ENCODE results near the gene SSTR4.

Gene SSTR4

GRCh38 chr20:23039136-23039875, 4.2 kb downstream of the SSTR4 start (continued):
- no peak for TF ChIP-seq TOX (CRISPR knock-in tag; IDR thresholded peaks at IDR 0.05; ENCODE audit: borderline replicate concordance)
- no peak for TF ChIP-seq OSR1 (CRISPR knock-in tag; IDR thresholded peaks at IDR 0.05)
- TF ChIP-seq TCF4 (CRISPR knock-in tag; IDR thresholded peaks at IDR 0.05; ENCODE audit: borderline replicate concordance), result no peak
- TF ChIP-seq ISL1 (CRISPR knock-in tag; IDR thresholded peaks at IDR 0.05), result no peak
- no peak for TF ChIP-seq CSDC2 (CRISPR knock-in tag; IDR thresholded peaks at IDR 0.05)
- TF ChIP-seq RARB (CRISPR knock-in tag; IDR thresholded peaks at IDR 0.05), result no peak
- TF ChIP-seq ZNF565 (CRISPR knock-in tag; conservative IDR thresholded peaks at IDR 0.05; ENCODE audit: low read depth), result no peak

GRCh38 chr20:23039885-23040508, 4.9 kb downstream of the SSTR4 start:
- no peak for TF ChIP-seq ZNF8 (CRISPR knock-in tag; IDR thresholded peaks at IDR 0.05)
- TF ChIP-seq ESRRG (CRISPR knock-in tag; IDR thresholded peaks at IDR 0.05), result no peak
- TF ChIP-seq SNAI2 (CRISPR knock-in tag; IDR thresholded peaks at IDR 0.05), result no peak
- no peak for TF ChIP-seq PPARA (CRISPR knock-in tag; IDR thresholded peaks at IDR 0.05; ENCODE audit: borderline replicate concordance)
- no peak for TF ChIP-seq ZC3H10 (CRISPR knock-in tag; IDR thresholded peaks at IDR 0.05)
- no peak for TF ChIP-seq ZFP3 (CRISPR knock-in tag; IDR thresholded peaks at IDR 0.05)
- no peak for TF ChIP-seq POU6F1 (CRISPR knock-in tag; IDR thresholded peaks at IDR 0.05; ENCODE audit: borderline replicate concordance, low read depth)
- TF ChIP-seq OSR1 (CRISPR knock-in tag; IDR thresholded peaks at IDR 0.05), result no peak
- TF ChIP-seq GLIS3 (CRISPR knock-in tag; IDR thresholded peaks at IDR 0.05), result no peak
- TF ChIP-seq CSDC2 (CRISPR knock-in tag; IDR thresholded peaks at IDR 0.05), result no peak
- TF ChIP-seq ZNF70 (CRISPR knock-in tag; IDR thresholded peaks at IDR 0.05), result no peak
- TF ChIP-seq TOX (CRISPR knock-in tag; IDR thresholded peaks at IDR 0.05; ENCODE audit: borderline replicate concordance), result no peak
- TF ChIP-seq RARB (CRISPR knock-in tag; IDR thresholded peaks at IDR 0.05), result no peak
- ATAC-seq, result no peak

GRCh38 chr20:23042270-23042669, 7.2 kb downstream of the SSTR4 start:
- TF ChIP-seq TCF4 (CRISPR knock-in tag; IDR thresholded peaks at IDR 0.05; ENCODE audit: borderline replicate concordance) (no peak), PATZ1 (CRISPR knock-in tag; IDR thresholded peaks at IDR 0.05; ENCODE audit: borderline replicate concordance) (no peak), ZFP30 (CRISPR knock-in tag; IDR thresholded peaks at IDR 0.05) (no peak), ESRRG (CRISPR knock-in tag; IDR thresholded peaks at IDR 0.05) (no peak), ZNF8 (CRISPR knock-in tag; IDR thresholded peaks at IDR 0.05) (no peak), ZNF70 (CRISPR knock-in tag; IDR thresholded peaks at IDR 0.05) (no peak), RARB (CRISPR knock-in tag; IDR thresholded peaks at IDR 0.05) (no peak), SNAI2 (CRISPR knock-in tag; IDR thresholded peaks at IDR 0.05) (no peak), TOX (CRISPR knock-in tag; IDR thresholded peaks at IDR 0.05; ENCODE audit: borderline replicate concordance) (no peak), OSR1 (CRISPR knock-in tag; IDR thresholded peaks at IDR 0.05) (no peak), CSDC2 (CRISPR knock-in tag; IDR thresholded peaks at IDR 0.05) (no peak), GLIS3 (CRISPR knock-in tag; IDR thresholded peaks at IDR 0.05) (no peak), BACH2 (CRISPR knock-in tag; IDR thresholded peaks at IDR 0.05; ENCODE audit: borderline replicate concordance) (no peak), PPARA (CRISPR knock-in tag; IDR thresholded peaks at IDR 0.05; ENCODE audit: borderline replicate concordance) (no peak), ARNTL (CRISPR knock-in tag; IDR thresholded peaks at IDR 0.05; ENCODE audit: borderline replicate concordance, low read depth) (no peak), CREB5 (CRISPR knock-in tag; IDR thresholded peaks at IDR 0.05; ENCODE audit: low read depth) (no peak)
- ATAC-seq, result no peak

GRCh38 chr20:23043376-23043775, 8.3 kb downstream of the SSTR4 start:
- ATAC-seq, result no peak
- no peak for TF ChIP-seq SNAI2 (CRISPR knock-in tag; IDR thresholded peaks at IDR 0.05)
- no peak for TF ChIP-seq TOX (CRISPR knock-in tag; IDR thresholded peaks at IDR 0.05; ENCODE audit: borderline replicate concordance)
- no peak for TF ChIP-seq PATZ1 (CRISPR knock-in tag; IDR thresholded peaks at IDR 0.05; ENCODE audit: borderline replicate concordance)
- TF ChIP-seq BACH2 (CRISPR knock-in tag; IDR thresholded peaks at IDR 0.05; ENCODE audit: borderline replicate concordance), result no peak
- TF ChIP-seq PPARA (CRISPR knock-in tag; IDR thresholded peaks at IDR 0.05; ENCODE audit: borderline replicate concordance), result no peak
- TF ChIP-seq ZNF8 (CRISPR knock-in tag; IDR thresholded peaks at IDR 0.05), result no peak
- no peak for TF ChIP-seq OSR1 (CRISPR knock-in tag; IDR thresholded peaks at IDR 0.05)
- no peak for TF ChIP-seq TSHZ2 (CRISPR knock-in tag; IDR thresholded peaks at IDR 0.05)
- TF ChIP-seq ZFP30 (CRISPR knock-in tag; IDR thresholded peaks at IDR 0.05), result no peak
- no peak for TF ChIP-seq ISL1 (CRISPR knock-in tag; IDR thresholded peaks at IDR 0.05)
- no peak for TF ChIP-seq RARB (CRISPR knock-in tag; IDR thresholded peaks at IDR 0.05)
- no peak for TF ChIP-seq CSDC2 (CRISPR knock-in tag; IDR thresholded peaks at IDR 0.05)
